Left ventricle myocardium inferior (tissue), 1 donor: ENCODE measurements around the gene KDM5B. TPM values are rescaled to one million over a fixed set of nuclear protein-coding genes. Genes with fewer than 3 reads are reported as not detected.

ENCODE experiments used
- DNase-seq: peaks from one replicate; pipeline ENCODE4 v3.0.0-alpha.2; 2020
- H3K27ac ChIP-seq: fragments of 200-600 bp; replicated peaks from 2 replicates; pipeline ENCODE4 v1.8.0; 2021
- H3K27me3 ChIP-seq: fragments of 200-600 bp; 2 replicates; pipeline ENCODE4 v1.8.0; 2021; ENCODE audit warnings: low read depth
- H3K36me3 ChIP-seq: fragments of 200-600 bp; 2 replicates; pipeline ENCODE4 v1.8.0; 2021
- H3K4me1 ChIP-seq: fragments of 200-600 bp; 2 replicates; pipeline ENCODE4 v1.8.0; 2021
- H3K4me3 ChIP-seq: fragments of 200-600 bp; 2 replicates; pipeline ENCODE4 v1.8.0; 2021; ENCODE audit warnings: mild to moderate bottlenecking, moderate library complexity
- H3K9me3 ChIP-seq: fragments of 200-600 bp; replicated peaks from 2 replicates; pipeline ENCODE4 v1.8.0; 2021
- CTCF ChIP-seq: fragments of 200-600 bp; IDR thresholded peaks from 2 replicates; pipeline ENCODE4 v1.8.0; 2021; ENCODE audit warnings: antibody characterized with exemption, mild to moderate bottlenecking, borderline replicate concordance
- intact Hi-C: fragments of 100-400 bp; cut with micrococcal nuclease; formaldehyde crosslinking; loops from one replicate; pipeline ENCODE4 v1.11.0; 2022
- total RNA-seq: library from RNA; stranded (reverse); fragmentation: NEBNext Ultra II Directional; extraction: Animal tissue kit (Norgen Biotek cat#: 25700); gene quantifications from one replicate; pipeline ENCODE4 v1.2.1, GENCODE V29; 2021
- donor health status: DM: no; HTN: yes; CAD: no; lungs with severe emphysema.

KDM5B gene
- total RNA-seq, 1 donor from 2014 or later = 11.9 TPM

- TF ChIP-seq CTCF = no peak
- DNase-seq = no peak
- intact Hi-C loops = no loop called here
- Histone ChIP-seq H3K4me3 (no peak overlapping the region), H3K4me1 (no peaks in the 10 kb centered on the region), H3K27me3 (peaks cover 92% of the 10 kb centered on the region), H3K36me3 (no peaks in the 10 kb centered on the region), H3K27ac (no peak overlapping the region), H3K9me3 (peaks cover 10% of the 10 kb centered on the region)
These were observed 126.3 kb downstream of the KDM5B start for GRCh38 chr1:202681736-202682420.

GRCh38 chr1:202680586-202681352 is 127.5 kb downstream of the KDM5B start:
- peaks cover 85% of the 10 kb centered on the region for H3K27me3 ChIP-seq
- no peak overlapping the region for H3K27ac ChIP-seq
- H3K36me3 ChIP-seq = no peaks in the 10 kb centered on the region
- H3K4me1 ChIP-seq = no peaks in the 10 kb centered on the region
- no peak for DNase-seq
- peaks cover 14% of the 10 kb centered on the region for H3K9me3 ChIP-seq
- intact Hi-C loops = no loop called here
- H3K4me3 ChIP-seq = no peak overlapping the region
- TF ChIP-seq CTCF = no peak

GRCh38 chr1:202679406-202680177 is 128.6 kb downstream of the KDM5B start:
- peaks cover 14% of the 10 kb centered on the region for H3K9me3 ChIP-seq
- H3K27me3 ChIP-seq = peaks cover 78% of the 10 kb centered on the region
- no peaks in the 10 kb centered on the region for H3K36me3 ChIP-seq
- no peaks in the 10 kb centered on the region for H3K4me1 ChIP-seq
- intact Hi-C loops = no loop called here
- H3K27ac ChIP-seq = no peak overlapping the region
- DNase-seq = no peak
- TF ChIP-seq CTCF = no peak
- H3K4me3 ChIP-seq = no peak overlapping the region

GRCh38 chr1:202677433-202677832 is 130.8 kb downstream of the KDM5B start:
- DNase-seq = no peak
- Histone ChIP-seq H3K9me3 (peaks cover 14% of the 10 kb centered on the region), H3K4me1 (no peaks in the 10 kb centered on the region), H3K27ac (no peak overlapping the region), H3K27me3 (peaks cover 56% of the 10 kb centered on the region), H3K36me3 (no peaks in the 10 kb centered on the region), H3K4me3 (no peak overlapping the region)
- intact Hi-C loops = no loop called here
- TF ChIP-seq CTCF = no peak

Other genes starting within 250 kb of the KDM5B start
- not detected for gene SYT2, start 98.0 kb downstream of the KDM5B start, total RNA-seq
- gene PCAT6, start 2.5 kb upstream of the KDM5B start, total RNA-seq = 1.0 TPM
- gene RABIF, start 80.7 kb upstream of the KDM5B start, total RNA-seq = 5.4 TPM
- 22.7 TPM for gene KLHL12, start 118.8 kb upstream of the KDM5B start, total RNA-seq
- 87.0 TPM for gene ADIPOR1, start 149.9 kb upstream of the KDM5B start, total RNA-seq
- 174 TPM for gene CYB5R1, start 158.8 kb upstream of the KDM5B start, total RNA-seq
- 21.8 TPM for gene TMEM183A, start 199.0 kb upstream of the KDM5B start, total RNA-seq
- 24.8 TPM for gene PPFIA4, start 218.1 kb upstream of the KDM5B start, total RNA-seq